Measurements from ENCODE around the gene PTBP2.
"Not testable (repeated sequence)": the region's sequence is repeated elsewhere in the genome, so short reads cannot be mapped to it uniquely, and the experiment has no call there.

The PTBP2 gene

DNA sequence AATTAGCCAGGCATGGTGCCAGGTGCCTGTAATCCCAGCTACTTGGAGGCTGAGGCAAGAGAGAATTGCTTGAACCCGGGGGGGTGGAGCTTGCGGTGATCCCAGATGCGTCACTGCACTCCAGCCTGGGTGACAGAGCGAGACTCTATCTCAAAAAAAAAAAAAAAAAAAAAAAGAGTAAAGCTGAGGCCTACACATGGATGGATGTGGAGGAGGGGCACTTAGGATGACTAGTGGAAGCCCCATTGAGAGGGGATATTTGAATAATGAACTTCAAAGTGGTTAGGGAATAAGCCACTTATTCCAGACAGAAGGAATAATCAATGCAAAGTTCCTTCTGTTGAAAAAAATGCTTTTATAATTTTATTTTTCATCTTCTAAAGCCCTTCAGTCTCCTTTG is 51.4 kb downstream of the PTBP2 start:
- Histone ChIP-seq H3K36me3 (ENCODE audit: control insufficient read depth, insufficient read depth, low read length) (no peaks in the 10 kb centered on the region), H3K4me1 (ENCODE audit: control insufficient read depth, insufficient read depth, low read length) (no peaks in the 10 kb centered on the region), H3K9ac (ENCODE audit: low read depth, low read length) (no peak overlapping the region), H3K4me3 (ENCODE audit: low read depth, low read length) (no peak overlapping the region), H3K9me3 (ENCODE audit: control insufficient read depth, insufficient read depth, low read length) (no peaks in the 10 kb centered on the region), H3K27me3 (ENCODE audit: control insufficient read depth, insufficient read depth, low read length) (no peaks in the 10 kb centered on the region)

GRCh38 chr1:96782206-96782605 is 60.6 kb downstream of the PTBP2 start:
- Histone ChIP-seq H3K4me3 (ENCODE audit: low read depth, low read length) (no peak overlapping the region), H3K9me3 (ENCODE audit: control insufficient read depth, insufficient read depth, low read length) (no peaks in the 10 kb centered on the region), H3K4me1 (ENCODE audit: control insufficient read depth, insufficient read depth, low read length) (no peaks in the 10 kb centered on the region), H3K36me3 (ENCODE audit: control insufficient read depth, insufficient read depth, low read length) (no peaks in the 10 kb centered on the region), H3K9ac (ENCODE audit: low read depth, low read length) (no peak overlapping the region), H3K27me3 (ENCODE audit: control insufficient read depth, insufficient read depth, low read length) (no peaks in the 10 kb centered on the region)

DNA sequence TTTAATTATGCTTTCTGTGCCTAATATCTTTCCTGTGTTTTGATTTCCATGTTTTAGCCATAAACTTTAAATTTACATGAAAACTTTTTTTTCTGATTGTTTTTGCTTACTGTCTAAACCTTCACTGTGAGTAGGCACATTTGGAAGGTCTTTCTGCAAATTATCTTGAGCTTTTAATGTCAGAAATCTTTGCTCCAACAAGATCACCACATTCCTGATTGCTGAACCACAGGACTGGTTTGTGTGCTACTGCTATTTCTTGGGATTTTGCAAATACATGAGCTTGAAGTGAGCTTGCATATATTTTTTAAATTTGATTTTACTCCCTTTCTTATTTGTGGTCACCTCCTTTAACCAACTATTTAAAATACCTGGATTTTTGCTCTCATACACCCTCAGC is 61.3 kb downstream of the PTBP2 start:
- Histone ChIP-seq H3K9me3 (ENCODE audit: control insufficient read depth, insufficient read depth, low read length) (no peaks in the 10 kb centered on the region), H3K36me3 (ENCODE audit: control insufficient read depth, insufficient read depth, low read length) (no peaks in the 10 kb centered on the region), H3K9ac (ENCODE audit: low read depth, low read length) (no peak overlapping the region), H3K27me3 (ENCODE audit: control insufficient read depth, insufficient read depth, low read length) (no peaks in the 10 kb centered on the region), H3K4me1 (ENCODE audit: control insufficient read depth, insufficient read depth, low read length) (no peaks in the 10 kb centered on the region), H3K4me3 (ENCODE audit: low read depth, low read length) (no peak overlapping the region)

DNA sequence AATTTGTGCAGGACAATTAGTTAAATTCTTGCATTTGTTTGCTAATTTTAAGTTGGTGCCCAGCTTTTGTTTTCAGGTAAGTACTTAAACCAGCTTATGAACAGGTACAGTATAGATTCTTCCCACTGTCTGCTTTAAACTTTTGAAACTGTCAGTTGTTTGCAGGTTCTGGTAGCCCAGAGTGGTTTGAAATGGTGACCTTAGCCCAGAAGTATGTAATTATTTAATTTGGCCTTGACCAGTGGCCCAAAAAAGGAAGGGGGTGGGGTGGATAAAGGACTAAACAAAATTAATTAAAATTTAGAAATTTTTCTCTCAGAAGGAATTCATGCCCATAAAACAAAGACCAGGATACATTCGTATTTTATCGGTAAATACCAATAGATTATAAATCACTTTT is 69.0 kb downstream of the PTBP2 start:
- no peak overlapping the region for H3K9ac ChIP-seq (ENCODE audit: low read depth, low read length)
- H3K4me3 ChIP-seq (ENCODE audit: low read depth, low read length) = no peak overlapping the region
- H3K4me1 ChIP-seq (ENCODE audit: control insufficient read depth, insufficient read depth, low read length) = no peaks in the 10 kb centered on the region
- H3K36me3 ChIP-seq (ENCODE audit: control insufficient read depth, insufficient read depth, low read length) = no peaks in the 10 kb centered on the region
- H3K27me3 ChIP-seq (ENCODE audit: control insufficient read depth, insufficient read depth, low read length) = no peaks in the 10 kb centered on the region
- no peaks in the 10 kb centered on the region for H3K9me3 ChIP-seq (ENCODE audit: control insufficient read depth, insufficient read depth, low read length)

GRCh38 chr1:96792220-96792619 is 70.6 kb downstream of the PTBP2 start:
- Histone ChIP-seq H3K27me3 (ENCODE audit: control insufficient read depth, insufficient read depth, low read length) (no peaks in the 10 kb centered on the region), H3K4me3 (ENCODE audit: low read depth, low read length) (no peak overlapping the region), H3K9me3 (ENCODE audit: control insufficient read depth, insufficient read depth, low read length) (no peaks in the 10 kb centered on the region), H3K4me1 (ENCODE audit: control insufficient read depth, insufficient read depth, low read length) (no peaks in the 10 kb centered on the region), H3K9ac (ENCODE audit: low read depth, low read length) (no peak overlapping the region), H3K36me3 (ENCODE audit: control insufficient read depth, insufficient read depth, low read length) (no peaks in the 10 kb centered on the region)

GRCh38 chr1:96801696-96802095 is 80.1 kb downstream of the PTBP2 start:
- not testable (repeated sequence) for H3K9me3 ChIP-seq (ENCODE audit: control insufficient read depth, insufficient read depth, low read length); H3K9ac ChIP-seq (ENCODE audit: low read depth, low read length); H3K4me1 ChIP-seq (ENCODE audit: control insufficient read depth, insufficient read depth, low read length); H3K4me3 ChIP-seq (ENCODE audit: low read depth, low read length); H3K36me3 ChIP-seq (ENCODE audit: control insufficient read depth, insufficient read depth, low read length); H3K27me3 ChIP-seq (ENCODE audit: control insufficient read depth, insufficient read depth, low read length)

DNA sequence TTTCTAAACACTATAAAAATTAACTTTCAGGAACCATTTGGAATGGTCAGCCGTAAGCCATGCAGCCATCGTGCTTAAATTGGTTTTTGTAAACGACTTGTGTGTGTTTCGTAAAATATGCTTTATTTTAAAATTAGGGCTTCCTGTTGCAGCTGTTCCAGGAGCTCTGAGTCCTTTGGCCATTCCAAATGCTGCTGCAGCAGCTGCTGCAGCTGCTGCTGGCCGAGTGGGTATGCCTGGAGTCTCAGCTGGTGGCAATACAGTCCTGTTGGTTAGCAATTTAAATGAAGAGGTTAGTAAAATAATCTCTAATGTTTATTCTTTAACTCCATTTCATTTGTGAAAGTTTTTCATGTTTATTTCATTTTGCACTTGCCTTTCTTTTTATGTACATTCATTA is 83.1 kb downstream of the PTBP2 start:
- Histone ChIP-seq H3K9ac (ENCODE audit: low read depth, low read length) (no peak overlapping the region), H3K9me3 (ENCODE audit: control insufficient read depth, insufficient read depth, low read length) (no peaks in the 10 kb centered on the region), H3K4me3 (ENCODE audit: low read depth, low read length) (no peak overlapping the region), H3K27me3 (ENCODE audit: control insufficient read depth, insufficient read depth, low read length) (no peaks in the 10 kb centered on the region), H3K4me1 (ENCODE audit: control insufficient read depth, insufficient read depth, low read length) (peaks cover 6% of the 10 kb centered on the region), H3K36me3 (ENCODE audit: control insufficient read depth, insufficient read depth, low read length) (no peaks in the 10 kb centered on the region)

DNA sequence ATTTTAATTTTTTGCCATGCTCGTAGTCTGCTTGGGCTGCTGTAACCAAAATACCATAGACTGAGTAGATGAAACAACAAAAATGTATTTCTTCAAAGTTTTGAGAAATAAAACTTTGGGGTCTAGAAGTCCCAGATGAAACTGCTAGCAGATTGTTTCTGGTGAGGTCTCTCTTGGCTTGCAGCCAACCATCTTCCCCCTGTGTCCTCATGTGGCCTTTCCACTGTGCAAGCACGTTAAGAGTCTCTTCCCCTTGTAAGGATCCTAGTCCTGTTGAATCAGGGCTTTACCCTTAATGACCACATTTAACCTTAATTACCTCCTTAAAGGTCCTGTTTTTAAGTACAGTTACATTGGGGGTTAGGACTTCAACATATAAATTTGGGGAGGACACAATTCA is 86.6 kb downstream of the PTBP2 start:
- no peaks in the 10 kb centered on the region for H3K27me3 ChIP-seq (ENCODE audit: control insufficient read depth, insufficient read depth, low read length)
- no peak overlapping the region for H3K9ac ChIP-seq (ENCODE audit: low read depth, low read length)
- H3K4me3 ChIP-seq (ENCODE audit: low read depth, low read length) = no peak overlapping the region
- no peaks in the 10 kb centered on the region for H3K9me3 ChIP-seq (ENCODE audit: control insufficient read depth, insufficient read depth, low read length)
- H3K36me3 ChIP-seq (ENCODE audit: control insufficient read depth, insufficient read depth, low read length) = no peaks in the 10 kb centered on the region
- peaks cover 6% of the 10 kb centered on the region for H3K4me1 ChIP-seq (ENCODE audit: control insufficient read depth, insufficient read depth, low read length)

DNA sequence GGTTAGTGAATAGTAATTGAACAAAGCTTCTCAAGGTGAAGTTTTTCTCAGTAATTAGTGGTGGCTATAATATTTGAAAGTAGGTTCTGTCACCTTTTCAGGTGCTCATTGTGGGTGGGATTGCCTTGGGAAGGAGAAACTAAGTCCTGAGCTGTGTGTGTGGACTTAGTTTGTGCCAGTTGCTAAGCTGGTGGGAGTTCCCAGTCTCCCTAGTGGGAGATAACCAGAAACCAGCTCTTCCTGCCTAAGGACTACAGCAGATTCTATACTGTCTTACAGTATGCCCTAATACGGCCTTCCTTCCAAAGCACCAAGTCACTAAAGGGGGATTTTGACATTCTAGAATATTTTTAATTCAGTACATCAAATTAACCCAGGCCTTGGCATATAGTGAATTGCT is 94.3 kb downstream of the PTBP2 start:
- Histone ChIP-seq H3K27me3 (ENCODE audit: control insufficient read depth, insufficient read depth, low read length) (no peaks in the 10 kb centered on the region), H3K9me3 (ENCODE audit: control insufficient read depth, insufficient read depth, low read length) (no peaks in the 10 kb centered on the region), H3K9ac (ENCODE audit: low read depth, low read length) (no peak overlapping the region), H3K4me1 (ENCODE audit: control insufficient read depth, insufficient read depth, low read length) (no peaks in the 10 kb centered on the region), H3K4me3 (ENCODE audit: low read depth, low read length) (no peak overlapping the region), H3K36me3 (ENCODE audit: control insufficient read depth, insufficient read depth, low read length) (no peaks in the 10 kb centered on the region)

GRCh38 chr1:96820107-96820506 is 98.5 kb downstream of the PTBP2 start:
- Histone ChIP-seq H3K9me3 (ENCODE audit: control insufficient read depth, insufficient read depth, low read length) (no peaks in the 10 kb centered on the region), H3K36me3 (ENCODE audit: control insufficient read depth, insufficient read depth, low read length) (no peaks in the 10 kb centered on the region), H3K9ac (ENCODE audit: low read depth, low read length) (no peak overlapping the region), H3K27me3 (ENCODE audit: control insufficient read depth, insufficient read depth, low read length) (no peaks in the 10 kb centered on the region), H3K4me1 (ENCODE audit: control insufficient read depth, insufficient read depth, low read length) (no peaks in the 10 kb centered on the region), H3K4me3 (ENCODE audit: low read depth, low read length) (no peak overlapping the region)

DNA sequence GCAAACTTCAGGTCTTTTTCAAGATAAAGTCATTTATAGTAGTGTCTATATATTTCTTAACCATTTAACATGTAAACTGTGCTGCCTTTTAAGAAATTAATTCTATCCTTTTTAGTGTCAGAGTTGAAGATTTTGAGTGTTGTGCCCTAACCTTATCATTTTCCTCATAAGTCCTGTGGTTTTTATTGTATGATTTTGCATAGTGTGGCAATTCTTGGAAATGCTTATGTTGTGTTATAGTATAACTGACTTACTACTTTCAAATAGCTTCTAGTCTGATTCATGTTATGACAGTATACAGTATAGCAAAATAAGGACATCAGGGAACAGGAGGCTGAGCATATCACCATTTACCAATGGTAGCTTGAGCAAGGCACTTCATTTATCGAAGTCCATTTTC is 99.1 kb downstream of the PTBP2 start:
- H3K9ac ChIP-seq (ENCODE audit: low read depth, low read length) = no peak overlapping the region
- no peaks in the 10 kb centered on the region for H3K9me3 ChIP-seq (ENCODE audit: control insufficient read depth, insufficient read depth, low read length)
- no peaks in the 10 kb centered on the region for H3K27me3 ChIP-seq (ENCODE audit: control insufficient read depth, insufficient read depth, low read length)
- no peak overlapping the region for H3K4me3 ChIP-seq (ENCODE audit: low read depth, low read length)
- H3K4me1 ChIP-seq (ENCODE audit: control insufficient read depth, insufficient read depth, low read length) = no peaks in the 10 kb centered on the region
- H3K36me3 ChIP-seq (ENCODE audit: control insufficient read depth, insufficient read depth, low read length) = no peaks in the 10 kb centered on the region

DNA sequence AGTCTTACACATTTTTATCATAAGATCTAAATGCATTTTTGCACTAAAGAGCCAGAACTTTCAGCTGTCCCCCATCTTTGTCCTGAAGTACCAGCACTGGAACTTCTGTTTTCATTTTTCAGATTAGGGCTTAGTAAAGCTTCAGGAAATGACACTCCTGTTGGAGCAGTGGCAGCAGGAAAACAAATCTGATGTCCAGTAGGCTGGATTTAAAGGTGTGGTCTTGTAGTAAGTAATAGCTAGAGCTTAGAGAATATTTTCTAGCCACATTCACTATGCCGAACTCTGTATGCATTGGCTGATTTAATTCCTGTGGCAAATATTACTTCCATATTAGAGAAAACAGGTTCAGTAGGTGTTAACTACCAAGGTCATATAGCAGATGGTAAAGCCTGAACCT is 103.6 kb downstream of the PTBP2 start:
- Histone ChIP-seq H3K9ac (ENCODE audit: low read depth, low read length) (no peak overlapping the region), H3K4me1 (ENCODE audit: control insufficient read depth, insufficient read depth, low read length) (no peaks in the 10 kb centered on the region), H3K36me3 (ENCODE audit: control insufficient read depth, insufficient read depth, low read length) (no peaks in the 10 kb centered on the region), H3K4me3 (ENCODE audit: low read depth, low read length) (no peak overlapping the region), H3K27me3 (ENCODE audit: control insufficient read depth, insufficient read depth, low read length) (no peaks in the 10 kb centered on the region), H3K9me3 (ENCODE audit: control insufficient read depth, insufficient read depth, low read length) (no peaks in the 10 kb centered on the region)

Measured in iPS-15b (cell line).